Measurements from ENCODE around the gene C4orf50.

DNA sequence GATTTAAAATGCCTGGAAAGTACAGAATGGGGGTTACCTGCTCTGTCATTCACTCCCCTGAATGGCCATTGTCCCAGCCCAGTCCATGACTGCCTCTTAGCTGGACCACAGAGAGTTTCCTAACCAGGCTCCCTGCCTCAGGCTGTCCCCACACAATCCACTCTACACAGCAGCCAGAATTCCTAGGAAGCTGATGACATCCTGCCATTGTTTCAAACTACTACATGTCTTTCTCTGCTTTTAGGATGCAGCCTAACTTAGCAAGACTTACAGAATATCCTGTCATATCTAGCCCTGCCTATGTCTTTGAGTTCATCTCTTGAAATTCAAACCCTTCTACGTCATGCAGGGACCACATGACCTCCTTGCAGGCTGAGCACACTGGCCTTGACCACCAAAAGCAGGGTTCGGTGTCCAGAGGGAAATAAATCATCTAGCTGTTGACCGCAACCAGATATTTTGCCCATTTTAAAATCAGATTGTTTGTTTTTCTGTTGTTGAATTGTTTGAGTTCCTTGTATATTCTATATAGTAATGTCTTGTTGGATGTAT, 109.3 kb downstream of the C4orf50 start:
- TF ChIP-seq, protein P1, sequence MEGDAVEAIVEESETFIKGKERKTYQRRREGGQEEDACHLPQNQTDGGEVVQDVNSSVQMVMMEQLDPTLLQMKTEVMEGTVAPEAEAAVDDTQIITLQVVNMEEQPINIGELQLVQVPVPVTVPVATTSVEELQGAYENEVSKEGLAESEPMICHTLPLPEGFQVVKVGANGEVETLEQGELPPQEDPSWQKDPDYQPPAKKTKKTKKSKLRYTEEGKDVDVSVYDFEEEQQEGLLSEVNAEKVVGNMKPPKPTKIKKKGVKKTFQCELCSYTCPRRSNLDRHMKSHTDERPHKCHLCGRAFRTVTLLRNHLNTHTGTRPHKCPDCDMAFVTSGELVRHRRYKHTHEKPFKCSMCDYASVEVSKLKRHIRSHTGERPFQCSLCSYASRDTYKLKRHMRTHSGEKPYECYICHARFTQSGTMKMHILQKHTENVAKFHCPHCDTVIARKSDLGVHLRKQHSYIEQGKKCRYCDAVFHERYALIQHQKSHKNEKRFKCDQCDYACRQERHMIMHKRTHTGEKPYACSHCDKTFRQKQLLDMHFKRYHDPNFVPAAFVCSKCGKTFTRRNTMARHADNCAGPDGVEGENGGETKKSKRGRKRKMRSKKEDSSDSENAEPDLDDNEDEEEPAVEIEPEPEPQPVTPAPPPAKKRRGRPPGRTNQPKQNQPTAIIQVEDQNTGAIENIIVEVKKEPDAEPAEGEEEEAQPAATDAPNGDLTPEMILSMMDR (IDR thresholded peaks at IDR 0.05): no peak
- TF ChIP-seq EP300 (IDR thresholded peaks at IDR 0.05): no peak

All from tibial nerve (tissue), 4 donors.